ENCODE results near the gene CTDSP2. TPM values are rescaled to one million over a fixed set of nuclear protein-coding genes. Genes with fewer than 3 reads are reported as not detected.

The CTDSP2 gene
- total and polyA plus RNA-seq, 10 of the 15 experiments (the other 5 are each of a cell fraction or from before 2014, with no cell fraction given) = 17.3 to 98.2 (median 54.1) TPM

DNA sequence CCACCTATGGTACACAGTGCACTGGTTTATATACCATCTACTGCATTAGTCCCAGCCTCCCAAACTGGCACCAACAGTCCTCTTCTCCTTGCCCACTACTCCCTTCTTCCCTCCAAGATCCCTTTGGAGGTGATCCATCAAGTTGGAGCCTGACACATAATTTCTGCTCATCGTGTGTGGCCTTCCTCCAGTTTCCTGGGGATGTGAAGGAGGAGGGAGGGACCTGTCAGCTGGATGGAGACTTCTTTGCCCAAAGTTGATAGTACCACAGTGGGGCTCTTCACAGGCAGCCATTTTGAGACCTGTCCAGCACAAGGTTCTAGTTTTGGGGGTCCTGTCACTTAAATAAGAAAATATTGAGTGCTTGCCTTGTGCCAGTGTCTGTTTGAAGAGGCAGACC, 17.1 kb upstream of the CTDSP2 start (continued):
- no peak for TF ChIP-seq EP300 (IDR thresholded peaks at IDR 0.05; ENCODE audit: borderline replicate concordance in 1 of 2, control insufficient read depth in 1 of 2, low read depth in 2 of 2, low read length in 2 of 2)

DNA sequence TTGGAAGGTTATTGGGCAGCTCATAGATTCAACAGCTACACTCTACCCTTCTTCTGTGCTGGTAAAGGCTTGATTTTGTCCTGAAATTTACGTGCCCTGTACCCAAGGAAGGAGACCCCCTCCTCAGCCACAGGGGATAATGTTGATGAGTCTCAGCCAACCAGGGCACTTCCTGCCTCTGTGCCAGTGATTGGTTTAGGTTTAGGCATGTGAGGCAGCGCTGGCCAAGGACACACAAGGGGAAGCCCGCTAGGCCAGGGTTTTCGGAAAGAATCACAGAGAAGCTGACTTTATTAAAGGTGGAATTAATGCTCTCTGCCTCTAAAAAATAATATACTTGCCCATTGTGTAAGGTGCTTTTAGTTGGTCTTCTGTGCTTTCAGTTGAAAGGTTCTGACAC, 15.4 kb upstream of the CTDSP2 start:
- Histone ChIP-seq H4K20me1 (ENCODE audit: control insufficient read depth, insufficient read depth) (no peaks in the 10 kb centered on the region), H3K4me3 (no peak overlapping the region), H3K4me2 (ENCODE audit: control insufficient read depth, insufficient read depth) (no peak overlapping the region), H3K9ac (ENCODE audit: control insufficient read depth, insufficient read depth, low read length) (no peak overlapping the region), H3K36me3 (ENCODE audit: control insufficient read depth in 2 of 2, insufficient read depth in 2 of 2, low read length in 1 of 2) (no peaks in the 10 kb centered on the region), H3K9me3 (replicated peaks; ENCODE audit: control insufficient read depth, insufficient read depth, low read length) (no peaks in the 10 kb centered on the region), H3K4me1 (ENCODE audit: control insufficient read depth, insufficient read depth, low read length) (no peaks in the 10 kb centered on the region), H3K27ac (ENCODE audit: control insufficient read depth, insufficient read depth) (no peak overlapping the region), H2AFZ (ENCODE audit: control insufficient read depth, low read depth, low read length) (no peak overlapping the region), H3K79me2 (ENCODE audit: control insufficient read depth, insufficient read depth, low read length) (no peaks in the 10 kb centered on the region), H3K27me3 (replicated peaks in 1 of 2; ENCODE audit: control insufficient read depth in 2 of 2, insufficient read depth in 2 of 2, low read length in 1 of 2) (no peaks in the 10 kb centered on the region; a peak in 1 of 4 replicates)
- ChIA-PET CTCF (interaction anchor here (1.1 kb wide), 1 partner anchor 30 kb away, joined by 4 read pairs; no protein-coding TSS in a partner anchor), POLR2A (interaction anchor here (1.7 kb wide), 1 partner anchor 10 kb away, joined by 3 read pairs; no protein-coding TSS in a partner anchor), RAD21 (ENCODE audit: unreplicated experiment) (no interaction called here), SMC1A (ENCODE audit: uncharacterized antibody, unreplicated experiment) (interaction anchor here (0.9 to 1.0 kb wide), 3 partner anchors 26 to 37 kb away, joined by 3 read pairs; no protein-coding TSS in a partner anchor)
- ATAC-seq (no peak), FAIRE-seq (no peak), DNase-seq (ENCODE audit: low read depth, low spot score) (no peak)
- 81% methylated on average over 4 of the region's 4 CpGs for WGBS (ENCODE audit: insufficient coverage, insufficient replicate concordance, low lambda C conversion rate, missing lambda C conversion rate)
- intact Hi-C loops (cut with micrococcal nuclease; ENCODE audit: unreplicated experiment) = no loop called here
- BruUV-seq (replicated peaks) = no TSS peak
- in situ Hi-C loops (cut with MboI) = no loop called here
- TF ChIP-seq NFXL1 (IDR thresholded peaks at IDR 0.05; ENCODE audit: borderline replicate concordance) (no peak), RELA (IDR thresholded peaks at IDR 0.05; ENCODE audit: borderline replicate concordance, partially characterized antibody) (no peak), NRF1 (conservative IDR thresholded peaks at IDR 0.05; ENCODE audit: low read depth, low read length) (no peak), ZZZ3 (IDR thresholded peaks at IDR 0.05; ENCODE audit: control insufficient read depth, insufficient read length, low read depth) (no peak), SUZ12 (IDR thresholded peaks at IDR 0.05; ENCODE audit: unreplicated experiment) (no peak), ZBED1 (IDR thresholded peaks at IDR 0.05; ENCODE audit: borderline replicate concordance) (no peak), SUPT20H (IDR thresholded peaks at IDR 0.05; ENCODE audit: borderline replicate concordance, control insufficient read depth, low read depth, low read length) (no peak), PAX5 (IDR thresholded peaks at IDR 0.05; ENCODE audit: borderline replicate concordance, low read depth, low read length) (no peak)
- TF ChIP-seq, protein P1, sequence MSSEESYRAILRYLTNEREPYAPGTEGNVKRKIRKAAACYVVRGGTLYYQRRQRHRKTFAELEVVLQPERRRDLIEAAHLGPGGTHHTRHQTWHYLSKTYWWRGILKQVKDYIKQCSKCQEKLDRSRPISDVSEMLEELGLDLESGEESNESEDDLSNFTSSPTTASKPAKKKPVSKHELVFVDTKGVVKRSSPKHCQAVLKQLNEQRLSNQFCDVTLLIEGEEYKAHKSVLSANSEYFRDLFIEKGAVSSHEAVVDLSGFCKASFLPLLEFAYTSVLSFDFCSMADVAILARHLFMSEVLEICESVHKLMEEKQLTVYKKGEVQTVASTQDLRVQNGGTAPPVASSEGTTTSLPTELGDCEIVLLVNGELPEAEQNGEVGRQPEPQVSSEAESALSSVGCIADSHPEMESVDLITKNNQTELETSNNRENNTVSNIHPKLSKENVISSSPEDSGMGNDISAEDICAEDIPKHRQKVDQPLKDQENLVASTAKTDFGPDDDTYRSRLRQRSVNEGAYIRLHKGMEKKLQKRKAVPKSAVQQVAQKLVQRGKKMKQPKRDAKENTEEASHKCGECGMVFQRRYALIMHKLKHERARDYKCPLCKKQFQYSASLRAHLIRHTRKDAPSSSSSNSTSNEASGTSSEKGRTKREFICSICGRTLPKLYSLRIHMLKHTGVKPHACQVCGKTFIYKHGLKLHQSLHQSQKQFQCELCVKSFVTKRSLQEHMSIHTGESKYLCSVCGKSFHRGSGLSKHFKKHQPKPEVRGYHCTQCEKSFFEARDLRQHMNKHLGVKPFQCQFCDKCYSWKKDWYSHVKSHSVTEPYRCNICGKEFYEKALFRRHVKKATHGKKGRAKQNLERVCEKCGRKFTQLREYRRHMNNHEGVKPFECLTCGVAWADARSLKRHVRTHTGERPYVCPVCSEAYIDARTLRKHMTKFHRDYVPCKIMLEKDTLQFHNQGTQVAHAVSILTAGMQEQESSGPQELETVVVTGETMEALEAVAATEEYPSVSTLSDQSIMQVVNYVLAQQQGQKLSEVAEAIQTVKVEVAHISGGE (CRISPR knock-in tag; IDR thresholded peaks at IDR 0.05) = no peak
- TF ChIP-seq, protein P2, sequence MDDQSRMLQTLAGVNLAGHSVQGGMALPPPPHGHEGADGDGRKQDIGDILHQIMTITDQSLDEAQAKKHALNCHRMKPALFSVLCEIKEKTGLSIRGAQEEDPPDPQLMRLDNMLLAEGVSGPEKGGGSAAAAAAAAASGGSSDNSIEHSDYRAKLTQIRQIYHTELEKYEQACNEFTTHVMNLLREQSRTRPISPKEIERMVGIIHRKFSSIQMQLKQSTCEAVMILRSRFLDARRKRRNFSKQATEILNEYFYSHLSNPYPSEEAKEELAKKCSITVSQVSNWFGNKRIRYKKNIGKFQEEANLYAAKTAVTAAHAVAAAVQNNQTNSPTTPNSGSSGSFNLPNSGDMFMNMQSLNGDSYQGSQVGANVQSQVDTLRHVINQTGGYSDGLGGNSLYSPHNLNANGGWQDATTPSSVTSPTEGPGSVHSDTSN (IDR thresholded peaks at IDR 0.05; ENCODE audit: insufficient replicate concordance, low read depth, low read length) = no peak
- TF ChIP-seq, protein P3, sequence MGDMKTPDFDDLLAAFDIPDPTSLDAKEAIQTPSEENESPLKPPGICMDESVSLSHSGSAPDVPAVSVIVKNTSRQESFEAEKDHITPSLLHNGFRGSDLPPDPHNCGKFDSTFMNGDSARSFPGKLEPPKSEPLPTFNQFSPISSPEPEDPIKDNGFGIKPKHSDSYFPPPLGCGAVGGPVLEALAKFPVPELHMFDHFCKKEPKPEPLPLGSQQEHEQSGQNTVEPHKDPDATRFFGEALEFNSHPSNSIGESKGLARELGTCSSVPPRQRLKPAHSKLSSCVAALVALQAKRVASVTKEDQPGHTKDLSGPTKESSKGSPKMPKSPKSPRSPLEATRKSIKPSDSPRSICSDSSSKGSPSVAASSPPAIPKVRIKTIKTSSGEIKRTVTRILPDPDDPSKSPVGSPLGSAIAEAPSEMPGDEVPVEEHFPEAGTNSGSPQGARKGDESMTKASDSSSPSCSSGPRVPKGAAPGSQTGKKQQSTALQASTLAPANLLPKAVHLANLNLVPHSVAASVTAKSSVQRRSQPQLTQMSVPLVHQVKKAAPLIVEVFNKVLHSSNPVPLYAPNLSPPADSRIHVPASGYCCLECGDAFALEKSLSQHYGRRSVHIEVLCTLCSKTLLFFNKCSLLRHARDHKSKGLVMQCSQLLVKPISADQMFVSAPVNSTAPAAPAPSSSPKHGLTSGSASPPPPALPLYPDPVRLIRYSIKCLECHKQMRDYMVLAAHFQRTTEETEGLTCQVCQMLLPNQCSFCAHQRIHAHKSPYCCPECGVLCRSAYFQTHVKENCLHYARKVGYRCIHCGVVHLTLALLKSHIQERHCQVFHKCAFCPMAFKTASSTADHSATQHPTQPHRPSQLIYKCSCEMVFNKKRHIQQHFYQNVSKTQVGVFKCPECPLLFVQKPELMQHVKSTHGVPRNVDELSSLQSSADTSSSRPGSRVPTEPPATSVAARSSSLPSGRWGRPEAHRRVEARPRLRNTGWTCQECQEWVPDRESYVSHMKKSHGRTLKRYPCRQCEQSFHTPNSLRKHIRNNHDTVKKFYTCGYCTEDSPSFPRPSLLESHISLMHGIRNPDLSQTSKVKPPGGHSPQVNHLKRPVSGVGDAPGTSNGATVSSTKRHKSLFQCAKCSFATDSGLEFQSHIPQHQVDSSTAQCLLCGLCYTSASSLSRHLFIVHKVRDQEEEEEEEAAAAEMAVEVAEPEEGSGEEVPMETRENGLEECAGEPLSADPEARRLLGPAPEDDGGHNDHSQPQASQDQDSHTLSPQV (IDR thresholded peaks at IDR 0.05) = no peak
